IMR-90 (cell line): ENCODE data around the gene PAMR1. TPM values are rescaled to one million over a fixed set of nuclear protein-coding genes. Genes with fewer than 3 reads are reported as not detected.
A peak's percentile ranks its signal among the peaks of the same experiment; 100 is the strongest.

Experiments
- ATAC-seq: fragments of 200-7000 bp; cut with Tn5 transposase; 2 replicates; pipeline ENCODE4 v1.9.1; 2020; ENCODE audit warnings: low read depth, mild to moderate bottlenecking, moderate library complexity
- BruUV-seq: library from RNA; stranded (reverse); fragments of 400-500 nt; replicated peaks from 2 replicates; lab custom pipeline; 2021; lab: Mats Ljungman, UMichigan
- CTCF ChIA-PET: fragments of 300-600 bp; formaldehyde crosslinking; extraction: SDS; loops from one replicate; lab custom pipeline; 2021; ENCODE audit warnings: antibody characterized with exemption; lab: Yijun Ruan, JAX
- POLR2A ChIA-PET: fragments of 300-600 bp; sonication (Branson Sonifier 250); formaldehyde crosslinking; loops from one replicate; lab custom pipeline; 2022; ENCODE audit warnings: antibody characterized with exemption; ENCODE audit not compliant: unreplicated experiment; lab: Charles Lee
- DNase-seq: peaks from one replicate; pipeline ENCODE4 v3.0.0; 2013
- H2AFZ ChIP-seq: replicated peaks from 2 replicates; pipeline ENCODE3; 2013; ENCODE audit warnings: low read length, mild to moderate bottlenecking; ENCODE audit not compliant: poor library complexity
- H2AK5ac ChIP-seq: 2 replicates; pipeline ENCODE4 v1.6.1; 2013; ENCODE audit warnings: low read depth, low read length, inconsistent platforms
- H2AK9ac ChIP-seq: replicated peaks from 2 replicates; pipeline ENCODE3; 2013; ENCODE audit warnings: mild to moderate bottlenecking, low read depth, low read length, moderate library complexity; ENCODE audit not compliant: poor library complexity
- H2BK120ac ChIP-seq: 2 replicates; pipeline ENCODE4 v1.6.1; 2013; ENCODE audit warnings: low read depth, low read length, inconsistent platforms
- H2BK15ac ChIP-seq: 3 replicates; pipeline ENCODE4 v1.6.1; 2013; ENCODE audit warnings: low read depth, low read length, inconsistent platforms
- H2BK20ac ChIP-seq: 2 replicates; pipeline ENCODE4 v1.6.1; 2013; ENCODE audit warnings: low read depth, mild to moderate bottlenecking, inconsistent platforms, low read length, moderate library complexity
- H2BK5ac ChIP-seq: 2 replicates; pipeline ENCODE4 v1.6.1; 2013; ENCODE audit warnings: mild to moderate bottlenecking, low read depth, low read length, inconsistent platforms; ENCODE audit not compliant: poor library complexity, severe bottlenecking
- H3K14ac ChIP-seq: replicated peaks from 2 replicates; pipeline ENCODE4 v1.6.1; 2013; ENCODE audit warnings: low read depth, low read length, inconsistent platforms
- H3K18ac ChIP-seq: 2 replicates; pipeline ENCODE4 v1.6.1; 2013; ENCODE audit warnings: low read depth, low read length, control low read depth
- H3K23ac ChIP-seq: 2 replicates; pipeline ENCODE4 v1.6.1; 2013; ENCODE audit warnings: low read depth, low read length, inconsistent platforms
- H3K27ac ChIP-seq: 2 replicates; pipeline ENCODE4 v1.5.1; 2013; ENCODE audit warnings: mild to moderate bottlenecking, control low read depth, low read length; ENCODE audit not compliant: insufficient read depth
- H3K27me3 ChIP-seq: 2 replicates; pipeline ENCODE4 v1.6.1; 2013; ENCODE audit warnings: low read length; ENCODE audit not compliant: control insufficient read depth, insufficient read depth
- H3K36me3 ChIP-seq: 2 replicates; pipeline ENCODE4 v1.6.1; 2013; ENCODE audit warnings: low read length, mixed read lengths; ENCODE audit not compliant: control insufficient read depth, insufficient read depth
- H3K4ac ChIP-seq: 2 replicates; pipeline ENCODE4 v1.6.1; 2013; ENCODE audit warnings: low read depth, low read length, inconsistent platforms
- H3K4me1 ChIP-seq: 2 replicates; pipeline ENCODE4 v1.6.1; 2013; ENCODE audit warnings: low read length, mixed read lengths; ENCODE audit not compliant: control insufficient read depth, insufficient read depth
- H3K4me2 ChIP-seq: 2 replicates; pipeline ENCODE4 v1.6.1; 2013; ENCODE audit warnings: low read depth, mild to moderate bottlenecking, control low read depth, low read length, moderate library complexity
- H3K4me3 ChIP-seq: 2 replicates; pipeline ENCODE4 v1.5.1; 2013; ENCODE audit warnings: low read depth, mild to moderate bottlenecking, control low read depth, low read length, moderate library complexity; ENCODE audit not compliant: insufficient read depth
- H3K56ac ChIP-seq: 2 replicates; pipeline ENCODE4 v1.6.1; 2013; ENCODE audit warnings: low read length, inconsistent platforms; ENCODE audit not compliant: insufficient read depth; ENCODE audit errors: extremely low read depth
- H3K79me1 ChIP-seq, 2 experiments: 2 replicates each; pipeline ENCODE4 v1.6.1; 2013; ENCODE audit warnings: low read length in 2 of 2, inconsistent platforms in 1 of 2, low read depth in 1 of 2
- H3K9ac ChIP-seq: 2 replicates; pipeline ENCODE4 v1.6.1; 2013; ENCODE audit warnings: low read depth, low read length, control low read depth
- H3K9me1 ChIP-seq: 2 replicates; pipeline ENCODE4 v1.6.1; 2013; ENCODE audit warnings: low read length, inconsistent platforms; ENCODE audit not compliant: insufficient read depth
- H3K9me3 ChIP-seq: 2 replicates; pipeline ENCODE4 v1.6.1; 2013; ENCODE audit warnings: low read length; ENCODE audit not compliant: control insufficient read depth, insufficient read depth
- H4K20me1 ChIP-seq: 2 replicates; pipeline ENCODE4 v1.6.1; 2013; ENCODE audit warnings: low read length, inconsistent platforms; ENCODE audit not compliant: insufficient read depth
- H4K5ac ChIP-seq: 2 replicates; pipeline ENCODE4 v1.6.1; 2013; ENCODE audit warnings: mild to moderate bottlenecking, low read depth, low read length, control low read depth
- H4K8ac ChIP-seq, 2 experiments: 2 replicates each; pipeline ENCODE4 v1.6.1; 2013; ENCODE audit warnings: low read depth in 2 of 2, low read length in 2 of 2, control low read depth in 1 of 2, inconsistent platforms in 1 of 2
- H4K91ac ChIP-seq: 2 replicates; pipeline ENCODE4 v1.6.1; 2013; ENCODE audit warnings: low read depth, low read length, inconsistent platforms; ENCODE audit not compliant: insufficient read depth
- BHLHE40 ChIP-seq: fragments of 150-350 bp; IDR thresholded peaks from 2 replicates; pipeline ENCODE4 v1.6.1; 2016; ENCODE audit warnings: mild to moderate bottlenecking, low read depth, low read length
- CEBPB ChIP-seq: IDR thresholded peaks from 2 replicates; pipeline ENCODE4 v1.6.1; 2012; ENCODE audit warnings: low read depth, low read length, improper control_type of control experiment
- CHD1 ChIP-seq: IDR thresholded peaks from 2 replicates; pipeline ENCODE4 v1.6.1; 2012; ENCODE audit warnings: low read depth, low read length, improper control_type of control experiment
- FOS ChIP-seq: fragments of 150-350 bp; IDR thresholded peaks from 2 replicates; pipeline ENCODE4 v1.6.1; 2016; ENCODE audit warnings: low read depth, low read length
- MAFK ChIP-seq: IDR thresholded peaks from 2 replicates; pipeline ENCODE4 v1.6.1; 2012; ENCODE audit warnings: low read depth, low read length, improper control_type of control experiment
- MAZ ChIP-seq: IDR thresholded peaks from 2 replicates; pipeline ENCODE4 v1.6.1; 2012; ENCODE audit warnings: low read depth, mild to moderate bottlenecking, low read length, improper control_type of control experiment, moderate library complexity, borderline replicate concordance
- MXI1 ChIP-seq: IDR thresholded peaks from 2 replicates; pipeline ENCODE4 v1.6.1; 2012; ENCODE audit warnings: low read depth, mild to moderate bottlenecking, low read length, moderate library complexity, borderline replicate concordance
- NFE2L2 ChIP-seq: fragments of 150-350 bp; IDR thresholded peaks from 2 replicates; pipeline ENCODE4 v1.6.1; 2016; ENCODE audit warnings: low read depth, mild to moderate bottlenecking, low read length
- POLR2A ChIP-seq: IDR thresholded peaks from 2 replicates; pipeline ENCODE4 v1.6.1; 2012; ENCODE audit warnings: mild to moderate bottlenecking, low read depth, low read length
- RAD21 ChIP-seq: IDR thresholded peaks from 2 replicates; pipeline ENCODE4 v1.6.1; 2012; ENCODE audit warnings: low read length, improper control_type of control experiment
- RCOR1 ChIP-seq: IDR thresholded peaks from 2 replicates; pipeline ENCODE4 v1.6.1; 2012; ENCODE audit warnings: mild to moderate bottlenecking, low read length, improper control_type of control experiment; ENCODE audit not compliant: insufficient replicate concordance
- RFX5 ChIP-seq: IDR thresholded peaks from 2 replicates; pipeline ENCODE4 v1.8.0; 2012; ENCODE audit warnings: low read depth, mild to moderate bottlenecking, low read length, moderate library complexity
- SMC3 ChIP-seq: fragments of 150-350 bp; IDR thresholded peaks from 2 replicates; pipeline ENCODE4 v1.6.1; 2016; ENCODE audit warnings: low read depth, mild to moderate bottlenecking, antibody characterized with exemption, low read length, moderate library complexity
- WGBS, 2 experiments: methylation state at CpG; one replicate each; pipeline versions ENCODE4 v1.1.5 to v1.1.7; 2013; ENCODE audit warnings: missing lambda C conversion rate in 2 of 2; ENCODE audit not compliant: insufficient read length in 1 of 2; ENCODE audit errors: extremely low coverage in 2 of 2; 5-methylcytosine and 5-hydroxymethylcytosine counted together
- dilution Hi-C: fragments of 300-500 bp; cut with HindIII; formaldehyde crosslinking; loops from one replicate; pipeline ENCODE4 v1.14.3; 2018; ENCODE audit warnings: low sequenced_read_pairs; ENCODE audit not compliant: unreplicated experiment
- in situ Hi-C: fragments of 300-500 bp; cut with MboI; formaldehyde crosslinking; loops from 3 replicates; pipeline ENCODE4 v1.14.3; 2019; ENCODE audit warnings: low sequenced_read_pairs, inconsistent platforms, mixed read lengths
- intact Hi-C: fragments of 100-400 bp; cut with micrococcal nuclease; formaldehyde crosslinking; loops from 2 replicates; pipeline ENCODE4 v1.10.0; 2022
- polyA plus RNA-seq, 3 experiments: library from polyadenylated mRNA; depleted of rRNA; stranded (reverse); fragments of >200 nt; gene quantifications; 2 replicates each; pipeline ENCODE4 v1.2.3, GENCODE V29; 2012; ENCODE audit warnings: low replicate concordance in 1 of 3
- total RNA-seq: library from RNA; depleted of rRNA; stranded (reverse); fragments of >200 nt; gene quantifications from 2 replicates; pipeline ENCODE4 v1.2.3, GENCODE V29; 2012
- TF ChIP-seq, protein P1 (sequence below): conservative IDR thresholded peaks from 2 replicates; pipeline ENCODE4 v1.5.1; 2012; ENCODE audit warnings: mild to moderate bottlenecking, low read depth, low read length, improper control_type of control experiment
- TF ChIP-seq, protein P2 (sequence below): fragments of 150-350 bp; IDR thresholded peaks from 2 replicates; pipeline ENCODE4 v1.6.1; 2016; ENCODE audit warnings: low read depth, mild to moderate bottlenecking, low read length, moderate library complexity, borderline replicate concordance
- TF ChIP-seq, protein P3 (sequence below): fragments of 150-350 bp; IDR thresholded peaks from 2 replicates; pipeline ENCODE4 v1.6.1; 2017; ENCODE audit warnings: mild to moderate bottlenecking, antibody characterized with exemption, low read length, low read depth

PAMR1 gene
- total and polyA plus RNA-seq, 2 of the 4 experiments (the other 2 are of a cell fraction) = 70.7 to 80.7 TPM

DNA sequence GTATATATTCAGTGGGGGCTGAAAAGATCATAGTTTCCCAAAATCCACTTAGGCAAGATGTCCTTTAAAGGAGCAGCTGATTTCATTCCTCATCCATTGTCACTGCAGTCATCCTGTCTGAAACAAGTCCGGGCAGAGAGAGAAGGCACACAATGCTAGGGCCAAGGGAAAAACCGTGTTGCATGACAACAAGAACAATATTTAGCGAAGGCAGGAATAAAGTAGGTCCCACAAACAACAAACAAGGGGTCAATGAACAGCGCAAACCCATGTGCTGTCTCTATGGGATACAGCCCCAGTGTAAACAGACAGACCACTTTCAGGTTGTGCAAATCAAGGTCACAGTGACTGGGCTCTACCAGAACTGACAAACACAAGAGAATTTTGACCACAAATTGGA, 9.0 kb downstream of the PAMR1 start:
- Histone ChIP-seq H3K36me3 (peaks cover 8% of the 10 kb centered on the region), H3K23ac (peak overlapping the region; percentile 55), H3K27me3 (no peaks in the 10 kb centered on the region), H3K79me1 (peaks cover 24 to 94% of the 10 kb centered on the region in 2 experiments), H2BK20ac (peak overlapping the region; percentile 71; the same call in 1 of the 2 replicates), H3K27ac (no peak overlapping the region), H2BK120ac (peak overlapping the region; percentile 48), H3K14ac (peak overlapping the region; percentile 61), H2AFZ (no peak overlapping the region), H2AK9ac (no peak overlapping the region), H3K9me1 (peaks cover 35% of the 10 kb centered on the region), H3K4me3 (no peak overlapping the region), H2BK15ac (0 out of 3 replicates have a peak overlapping the region, but pooled peaks have one; percentile 45), H2BK5ac (no peak overlapping the region), H4K91ac (no peak overlapping the region), H4K20me1 (peaks cover 11% of the 10 kb centered on the region; the same call in 1 of the 2 replicates), H3K18ac (peak overlapping the region; percentile 50; the same call in 1 of the 2 replicates), H3K56ac (0 out of 2 replicates have a peak overlapping the region, but pooled peaks have one; percentile 17), H3K9me3 (no peaks in the 10 kb centered on the region), H4K5ac (no peak overlapping the region; the same call in 1 of the 2 replicates), H3K9ac (no peak overlapping the region), H4K8ac (peak overlapping the region in 1 of 2 experiments; percentile 27; a peak in 1 of 4 replicates), H3K4me2 (no peak overlapping the region), H3K4ac (peak overlapping the region; percentile 71), H2AK5ac (peak overlapping the region; percentile 79), H3K4me1 (peaks cover 28% of the 10 kb centered on the region)
- in situ Hi-C loops = no loop called here
- WGBS, 2 experiments = no CpG with 5 or more reads among the region's 4 CpGs
- BruUV-seq = no TSS peak
- ChIA-PET POLR2A (no interaction called here), CTCF (interaction anchor here (0.6 to 1.3 kb wide), 2 partner anchors 8 to 305 kb away, joined by 5 to 8 read pairs; no protein-coding TSS in a partner anchor)
- TF ChIP-seq RAD21 = no peak
- no peak for TF ChIP-seq MAZ
- TF ChIP-seq NFE2L2 = no peak
- no peak for TF ChIP-seq MAFK
- no peak for TF ChIP-seq MXI1
- no peak for TF ChIP-seq FOS
- no peak for TF ChIP-seq POLR2A
- TF ChIP-seq BHLHE40 = no peak
- TF ChIP-seq, protein P1, sequence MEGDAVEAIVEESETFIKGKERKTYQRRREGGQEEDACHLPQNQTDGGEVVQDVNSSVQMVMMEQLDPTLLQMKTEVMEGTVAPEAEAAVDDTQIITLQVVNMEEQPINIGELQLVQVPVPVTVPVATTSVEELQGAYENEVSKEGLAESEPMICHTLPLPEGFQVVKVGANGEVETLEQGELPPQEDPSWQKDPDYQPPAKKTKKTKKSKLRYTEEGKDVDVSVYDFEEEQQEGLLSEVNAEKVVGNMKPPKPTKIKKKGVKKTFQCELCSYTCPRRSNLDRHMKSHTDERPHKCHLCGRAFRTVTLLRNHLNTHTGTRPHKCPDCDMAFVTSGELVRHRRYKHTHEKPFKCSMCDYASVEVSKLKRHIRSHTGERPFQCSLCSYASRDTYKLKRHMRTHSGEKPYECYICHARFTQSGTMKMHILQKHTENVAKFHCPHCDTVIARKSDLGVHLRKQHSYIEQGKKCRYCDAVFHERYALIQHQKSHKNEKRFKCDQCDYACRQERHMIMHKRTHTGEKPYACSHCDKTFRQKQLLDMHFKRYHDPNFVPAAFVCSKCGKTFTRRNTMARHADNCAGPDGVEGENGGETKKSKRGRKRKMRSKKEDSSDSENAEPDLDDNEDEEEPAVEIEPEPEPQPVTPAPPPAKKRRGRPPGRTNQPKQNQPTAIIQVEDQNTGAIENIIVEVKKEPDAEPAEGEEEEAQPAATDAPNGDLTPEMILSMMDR = no peak
- TF ChIP-seq SMC3 = no peak
- TF ChIP-seq RFX5 = no peak
- TF ChIP-seq RCOR1 = no peak
- TF ChIP-seq CHD1 = no peak
- TF ChIP-seq, protein P2, sequence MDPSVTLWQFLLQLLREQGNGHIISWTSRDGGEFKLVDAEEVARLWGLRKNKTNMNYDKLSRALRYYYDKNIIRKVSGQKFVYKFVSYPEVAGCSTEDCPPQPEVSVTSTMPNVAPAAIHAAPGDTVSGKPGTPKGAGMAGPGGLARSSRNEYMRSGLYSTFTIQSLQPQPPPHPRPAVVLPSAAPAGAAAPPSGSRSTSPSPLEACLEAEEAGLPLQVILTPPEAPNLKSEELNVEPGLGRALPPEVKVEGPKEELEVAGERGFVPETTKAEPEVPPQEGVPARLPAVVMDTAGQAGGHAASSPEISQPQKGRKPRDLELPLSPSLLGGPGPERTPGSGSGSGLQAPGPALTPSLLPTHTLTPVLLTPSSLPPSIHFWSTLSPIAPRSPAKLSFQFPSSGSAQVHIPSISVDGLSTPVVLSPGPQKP = no peak
- TF ChIP-seq CEBPB = no peak
- TF ChIP-seq, protein P3, sequence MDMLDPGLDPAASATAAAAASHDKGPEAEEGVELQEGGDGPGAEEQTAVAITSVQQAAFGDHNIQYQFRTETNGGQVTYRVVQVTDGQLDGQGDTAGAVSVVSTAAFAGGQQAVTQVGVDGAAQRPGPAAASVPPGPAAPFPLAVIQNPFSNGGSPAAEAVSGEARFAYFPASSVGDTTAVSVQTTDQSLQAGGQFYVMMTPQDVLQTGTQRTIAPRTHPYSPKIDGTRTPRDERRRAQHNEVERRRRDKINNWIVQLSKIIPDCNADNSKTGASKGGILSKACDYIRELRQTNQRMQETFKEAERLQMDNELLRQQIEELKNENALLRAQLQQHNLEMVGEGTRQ = no peak
- dilution Hi-C loops = no loop called here
- no peak for ATAC-seq
- intact Hi-C loops = no loop called here
- no peak for DNase-seq
